ENCODE results near the gene L2HGDH. TPM values are rescaled to one million over a fixed set of nuclear protein-coding genes. Genes with fewer than 3 reads are reported as not detected.

L2HGDH gene
- polyA plus RNA-seq, 1 of the 3 experiments (the other 2 are of a cell fraction), result 8.4 TPM

DNA sequence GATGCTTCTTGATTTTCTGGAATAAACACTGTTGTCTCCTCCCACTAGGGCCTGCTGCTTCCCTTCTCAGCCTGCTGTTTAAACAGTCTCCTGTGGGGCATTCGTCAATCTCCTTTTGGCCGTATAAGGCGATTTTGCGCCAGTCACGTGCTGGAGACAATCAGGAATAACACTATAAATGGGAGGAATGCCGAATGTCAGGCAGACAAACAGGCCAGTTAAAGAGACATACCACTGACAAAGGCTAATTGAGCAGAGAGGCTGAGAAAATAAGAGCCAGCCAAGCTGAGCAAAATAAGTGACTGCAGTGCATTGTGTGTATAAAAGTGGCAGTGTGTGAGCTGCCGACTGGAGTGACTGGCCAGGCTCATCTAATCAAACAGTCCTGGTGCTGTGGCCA lies 23.4 kb upstream of the L2HGDH start:
- CTCF ChIA-PET, result interaction anchor here (0.6 to 11.1 kb wide), 9 partner anchors 9 to 473 kb away, joined by 3 to 140 read pairs (median 4); partner anchors contain the start of gene MAP4K5
- Histone ChIP-seq H3K9ac (no peak overlapping the region), H4K20me1 (ENCODE audit: insufficient read depth) (no peaks in the 10 kb centered on the region), H2AFZ (ENCODE audit: low read depth) (0 out of 2 replicates have a peak overlapping the region, but pooled peaks have one; percentile 49), H3K79me2 (ENCODE audit: insufficient read depth) (no peaks in the 10 kb centered on the region), H3K27ac (ENCODE audit: low read depth in 2 of 2, low read length in 1 of 2) (peak overlapping the region; percentile 49 to 98; a peak in 3 of 4 replicates), H3K4me2 (peak overlapping the region; percentile 62), H3K36me3 (replicated peaks in 1 of 2; ENCODE audit: control insufficient read depth in 1 of 2, insufficient read depth in 2 of 2, low read length in 1 of 2) (peaks cover 0 to under 1% of the 10 kb centered on the region in 2 experiments), H3K27me3 (ENCODE audit: insufficient read depth) (no peaks in the 10 kb centered on the region), H3K4me1 (ENCODE audit: control insufficient read depth in 1 of 2, insufficient read depth in 2 of 2, low read depth in 1 of 2, low read length in 1 of 2) (peaks cover 17 to 25% of the 10 kb centered on the region in 2 experiments; a peak in 3 of 4 replicates), H3F3A (replicated peaks; ENCODE audit: insufficient read depth) (no peaks in the 10 kb centered on the region), H3K4me3 (ENCODE audit: low read depth in 2 of 2, low read length in 1 of 2) (no peak overlapping the region), H3K9me3 (no peaks in the 10 kb centered on the region), H3K9me2 (no peaks in the 10 kb centered on the region)
- 23% methylated on average over 7 of the region's 7 CpGs for WGBS (ENCODE audit: low lambda C conversion rate)
- POLR2A ChIA-PET, result interaction anchor here (0.5 to 1.5 kb wide), 7 partner anchors 14 to 436 kb away, joined by 3 to 5 read pairs (median 3); partner anchors contain the start of genes ATL1, CDKL1, MAP4K5 and SAV1
- no peak for TF ChIP-seq ELF1 (IDR thresholded peaks at IDR 0.05)
- TF ChIP-seq, protein P1, sequence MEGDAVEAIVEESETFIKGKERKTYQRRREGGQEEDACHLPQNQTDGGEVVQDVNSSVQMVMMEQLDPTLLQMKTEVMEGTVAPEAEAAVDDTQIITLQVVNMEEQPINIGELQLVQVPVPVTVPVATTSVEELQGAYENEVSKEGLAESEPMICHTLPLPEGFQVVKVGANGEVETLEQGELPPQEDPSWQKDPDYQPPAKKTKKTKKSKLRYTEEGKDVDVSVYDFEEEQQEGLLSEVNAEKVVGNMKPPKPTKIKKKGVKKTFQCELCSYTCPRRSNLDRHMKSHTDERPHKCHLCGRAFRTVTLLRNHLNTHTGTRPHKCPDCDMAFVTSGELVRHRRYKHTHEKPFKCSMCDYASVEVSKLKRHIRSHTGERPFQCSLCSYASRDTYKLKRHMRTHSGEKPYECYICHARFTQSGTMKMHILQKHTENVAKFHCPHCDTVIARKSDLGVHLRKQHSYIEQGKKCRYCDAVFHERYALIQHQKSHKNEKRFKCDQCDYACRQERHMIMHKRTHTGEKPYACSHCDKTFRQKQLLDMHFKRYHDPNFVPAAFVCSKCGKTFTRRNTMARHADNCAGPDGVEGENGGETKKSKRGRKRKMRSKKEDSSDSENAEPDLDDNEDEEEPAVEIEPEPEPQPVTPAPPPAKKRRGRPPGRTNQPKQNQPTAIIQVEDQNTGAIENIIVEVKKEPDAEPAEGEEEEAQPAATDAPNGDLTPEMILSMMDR (IDR thresholded peaks at IDR 0.05), result peak; percentile 16; the same call in 1 of the 2 replicates
- TF ChIP-seq NFIC (IDR thresholded peaks at IDR 0.05; ENCODE audit: borderline replicate concordance), result no peak
- TF ChIP-seq RFX5 (IDR thresholded peaks at IDR 0.05; ENCODE audit: low read length), result no peak
- TF ChIP-seq POLR2AphosphoS5 (IDR thresholded peaks at IDR 0.05; ENCODE audit: low read depth, low read length), result no peak
- TF ChIP-seq TCF12 (IDR thresholded peaks at IDR 0.05), result no peak
- no peak for TF ChIP-seq YY1 (IDR thresholded peaks at IDR 0.05; ENCODE audit: low read depth)
- TF ChIP-seq, protein P2, sequence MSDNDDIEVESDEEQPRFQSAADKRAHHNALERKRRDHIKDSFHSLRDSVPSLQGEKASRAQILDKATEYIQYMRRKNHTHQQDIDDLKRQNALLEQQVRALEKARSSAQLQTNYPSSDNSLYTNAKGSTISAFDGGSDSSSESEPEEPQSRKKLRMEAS (IDR thresholded peaks at IDR 0.05; ENCODE audit: low read depth), result no peak
- TF ChIP-seq TEAD4 (IDR thresholded peaks at IDR 0.05; ENCODE audit: borderline replicate concordance, insufficient read depth), result no peak
- TF ChIP-seq CHD2 (IDR thresholded peaks at IDR 0.05; ENCODE audit: low read length, partially characterized antibody), result peak; percentile 41
- no peak for TF ChIP-seq FOSL2 (IDR thresholded peaks at IDR 0.05; ENCODE audit: borderline replicate concordance, low read depth)
- TF ChIP-seq SMC3 (IDR thresholded peaks at IDR 0.05; ENCODE audit: low read depth, low read length), result no peak
- TF ChIP-seq, protein P3, sequence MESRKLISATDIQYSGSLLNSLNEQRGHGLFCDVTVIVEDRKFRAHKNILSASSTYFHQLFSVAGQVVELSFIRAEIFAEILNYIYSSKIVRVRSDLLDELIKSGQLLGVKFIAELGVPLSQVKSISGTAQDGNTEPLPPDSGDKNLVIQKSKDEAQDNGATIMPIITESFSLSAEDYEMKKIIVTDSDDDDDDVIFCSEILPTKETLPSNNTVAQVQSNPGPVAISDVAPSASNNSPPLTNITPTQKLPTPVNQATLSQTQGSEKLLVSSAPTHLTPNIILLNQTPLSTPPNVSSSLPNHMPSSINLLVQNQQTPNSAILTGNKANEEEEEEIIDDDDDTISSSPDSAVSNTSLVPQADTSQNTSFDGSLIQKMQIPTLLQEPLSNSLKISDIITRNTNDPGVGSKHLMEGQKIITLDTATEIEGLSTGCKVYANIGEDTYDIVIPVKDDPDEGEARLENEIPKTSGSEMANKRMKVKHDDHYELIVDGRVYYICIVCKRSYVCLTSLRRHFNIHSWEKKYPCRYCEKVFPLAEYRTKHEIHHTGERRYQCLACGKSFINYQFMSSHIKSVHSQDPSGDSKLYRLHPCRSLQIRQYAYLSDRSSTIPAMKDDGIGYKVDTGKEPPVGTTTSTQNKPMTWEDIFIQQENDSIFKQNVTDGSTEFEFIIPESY (IDR thresholded peaks at IDR 0.05; ENCODE audit: borderline replicate concordance, low read depth), result no peak
- no peak for TF ChIP-seq FOXM1 (IDR thresholded peaks at IDR 0.05; ENCODE audit: low read depth)
- peak; percentile 69 for TF ChIP-seq MXI1 (IDR thresholded peaks at IDR 0.05; ENCODE audit: low read depth, low read length)
- TF ChIP-seq, protein P4, sequence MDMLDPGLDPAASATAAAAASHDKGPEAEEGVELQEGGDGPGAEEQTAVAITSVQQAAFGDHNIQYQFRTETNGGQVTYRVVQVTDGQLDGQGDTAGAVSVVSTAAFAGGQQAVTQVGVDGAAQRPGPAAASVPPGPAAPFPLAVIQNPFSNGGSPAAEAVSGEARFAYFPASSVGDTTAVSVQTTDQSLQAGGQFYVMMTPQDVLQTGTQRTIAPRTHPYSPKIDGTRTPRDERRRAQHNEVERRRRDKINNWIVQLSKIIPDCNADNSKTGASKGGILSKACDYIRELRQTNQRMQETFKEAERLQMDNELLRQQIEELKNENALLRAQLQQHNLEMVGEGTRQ (IDR thresholded peaks at IDR 0.05; ENCODE audit: borderline replicate concordance, low read depth, low read length), result peak; percentile 61
- TF ChIP-seq RAD21 (IDR thresholded peaks at IDR 0.05; ENCODE audit: low read length), result 0 out of 2 replicates have a peak, but pooled peaks have one; percentile 30
- peak; percentile 51; the same call in 1 of the 2 replicates for TF ChIP-seq RCOR1 (IDR thresholded peaks at IDR 0.05; ENCODE audit: low read length)
- TF ChIP-seq, protein P5, sequence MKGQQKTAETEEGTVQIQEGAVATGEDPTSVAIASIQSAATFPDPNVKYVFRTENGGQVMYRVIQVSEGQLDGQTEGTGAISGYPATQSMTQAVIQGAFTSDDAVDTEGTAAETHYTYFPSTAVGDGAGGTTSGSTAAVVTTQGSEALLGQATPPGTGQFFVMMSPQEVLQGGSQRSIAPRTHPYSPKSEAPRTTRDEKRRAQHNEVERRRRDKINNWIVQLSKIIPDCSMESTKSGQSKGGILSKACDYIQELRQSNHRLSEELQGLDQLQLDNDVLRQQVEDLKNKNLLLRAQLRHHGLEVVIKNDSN (IDR thresholded peaks at IDR 0.05; ENCODE audit: borderline replicate concordance, low read depth), result peak; percentile 87
- no peak for TF ChIP-seq TAF1 (IDR thresholded peaks at IDR 0.05; ENCODE audit: borderline replicate concordance, low read depth, low read length)
- no peak for TF ChIP-seq MEF2A (IDR thresholded peaks at IDR 0.05; ENCODE audit: borderline replicate concordance, low read depth)
- TF ChIP-seq SIN3A (IDR thresholded peaks at IDR 0.05; ENCODE audit: borderline replicate concordance, low read depth, low read length), result 0 out of 2 replicates have a peak, but pooled peaks have one; percentile 13
- no peak for TF ChIP-seq FOXJ3 (CRISPR knock-in tag; IDR thresholded peaks at IDR 0.05)
- TF ChIP-seq JUND (IDR thresholded peaks at IDR 0.05), result no peak
- DNase-seq, result peak; percentile 55
